Germinal center (tissue), 1 donor: ENCODE data around the gene ZEB1.
"Not testable (repeated sequence)": the region's sequence is repeated elsewhere in the genome, so short reads cannot be mapped to it uniquely, and the experiment has no call there.

Experiments used
- DNase-seq: peaks from one replicate; pipeline ENCODE4 v3.0.0; 2012; ENCODE audit warnings: mixed read lengths, low spot score

ZEB1 gene

GRCh38 chr10:31422634-31423033, 103.6 kb downstream of the ZEB1 start:
- no peak for DNase-seq

- DNase-seq = no peak
Measured at GRCh38 chr10:31424473-31424872, 105.5 kb downstream of the ZEB1 start.

- DNase-seq = no peak
Measured at GRCh38 chr10:31426401-31426800, 107.4 kb downstream of the ZEB1 start.

- DNase-seq = not testable (repeated sequence)
Measured at GRCh38 chr10:31427334-31427733, 108.3 kb downstream of the ZEB1 start.

- not testable (repeated sequence) for DNase-seq
Measured at GRCh38 chr10:31428499-31428898, 109.5 kb downstream of the ZEB1 start.

GRCh38 chr10:31431021-31431420, 112.0 kb downstream of the ZEB1 start:
- no peak for DNase-seq

GRCh38 chr10:31437959-31438358, 118.9 kb downstream of the ZEB1 start:
- no peak for DNase-seq

- no peak for DNase-seq
Measured at GRCh38 chr10:31451766-31452165, 132.8 kb downstream of the ZEB1 start.

- no peak for DNase-seq
Measured at GRCh38 chr10:31456468-31456867, 137.5 kb downstream of the ZEB1 start.

- DNase-seq = no peak
Measured at GRCh38 chr10:31457858-31458257, 138.8 kb downstream of the ZEB1 start.

- no peak for DNase-seq
Measured at GRCh38 chr10:31458974-31459373, 140.0 kb downstream of the ZEB1 start.

- no peak for DNase-seq
Measured at GRCh38 chr10:31460242-31460641, 141.2 kb downstream of the ZEB1 start.

- DNase-seq = no peak
Measured at GRCh38 chr10:31464552-31464951, 145.5 kb downstream of the ZEB1 start.

GRCh38 chr10:31466313-31466712, 147.3 kb downstream of the ZEB1 start:
- DNase-seq = no peak

- peak; percentile 27 for DNase-seq
Measured at GRCh38 chr10:31467791-31468535, 148.9 kb downstream of the ZEB1 start.

GRCh38 chr10:31468536-31468859, 149.5 kb downstream of the ZEB1 start:
- no peak for DNase-seq

- DNase-seq = no peak
Measured at GRCh38 chr10:31475519-31475918, 156.5 kb downstream of the ZEB1 start.

- DNase-seq = no peak
Measured at GRCh38 chr10:31476088-31476487, 157.1 kb downstream of the ZEB1 start.

- DNase-seq = no peak
Measured at GRCh38 chr10:31477584-31477983, 158.6 kb downstream of the ZEB1 start.

- DNase-seq = no peak
Measured at GRCh38 chr10:31479752-31480151, 160.7 kb downstream of the ZEB1 start.

- DNase-seq = no peak
Measured at GRCh38 chr10:31483546-31483945, 164.5 kb downstream of the ZEB1 start.

- DNase-seq = no peak
Measured at GRCh38 chr10:31484431-31485135, 165.6 kb downstream of the ZEB1 start.

- peak; percentile 4 for DNase-seq
Measured at GRCh38 chr10:31490858-31491504, 172.0 kb downstream of the ZEB1 start.
